ENCODE data around the gene PDLIM4.
A peak's percentile ranks its signal among the peaks of the same experiment; 100 is the strongest.

The PDLIM4 gene

DNA sequence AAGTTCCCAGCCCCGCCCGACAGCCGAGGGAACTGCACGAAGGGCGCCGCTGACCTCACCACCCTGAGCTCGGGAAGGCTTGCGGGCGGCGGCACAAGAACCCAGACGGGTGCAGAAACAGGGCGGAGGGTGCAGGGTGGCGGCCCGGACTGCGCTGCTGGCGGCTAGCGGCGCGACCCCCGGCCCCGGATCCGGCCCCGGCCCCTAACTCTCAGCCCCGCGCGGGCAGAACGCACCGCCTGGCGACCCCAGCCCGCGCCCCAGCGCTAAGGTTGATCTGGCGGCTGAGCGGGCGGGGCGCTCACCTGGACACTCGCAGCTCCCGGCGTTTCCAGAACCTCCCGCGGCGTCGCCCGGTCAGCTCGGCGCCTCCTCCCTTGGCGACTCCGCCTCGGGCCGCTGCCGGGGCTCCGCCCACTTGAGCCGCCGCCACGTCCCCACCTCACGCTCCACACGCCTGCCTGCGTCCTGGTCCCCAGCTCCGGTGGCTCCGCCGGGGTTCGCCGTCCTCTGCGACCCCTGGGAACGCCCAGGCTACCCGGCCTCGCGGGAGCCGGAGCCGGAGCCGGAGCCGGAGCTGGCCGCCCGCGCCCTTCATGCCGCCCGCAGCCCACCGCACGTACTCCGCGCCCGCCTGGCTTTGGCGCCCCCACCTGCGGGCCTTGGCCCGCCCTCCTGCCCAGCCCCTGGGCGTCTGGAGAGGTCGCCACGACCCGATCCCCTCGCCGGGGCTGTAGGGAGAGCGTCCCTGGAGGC, 29.8 kb upstream of the PDLIM4 start, which contains the start of gene P4HA2:
TSS of gene P4HA2 (minus strand) at position 369 of the 756 bp plus-strand sequence. CDS start 9,227 bp downstream, outside the sequence.
- ATAC-seq: peak; percentile 55 to 67

DNA sequence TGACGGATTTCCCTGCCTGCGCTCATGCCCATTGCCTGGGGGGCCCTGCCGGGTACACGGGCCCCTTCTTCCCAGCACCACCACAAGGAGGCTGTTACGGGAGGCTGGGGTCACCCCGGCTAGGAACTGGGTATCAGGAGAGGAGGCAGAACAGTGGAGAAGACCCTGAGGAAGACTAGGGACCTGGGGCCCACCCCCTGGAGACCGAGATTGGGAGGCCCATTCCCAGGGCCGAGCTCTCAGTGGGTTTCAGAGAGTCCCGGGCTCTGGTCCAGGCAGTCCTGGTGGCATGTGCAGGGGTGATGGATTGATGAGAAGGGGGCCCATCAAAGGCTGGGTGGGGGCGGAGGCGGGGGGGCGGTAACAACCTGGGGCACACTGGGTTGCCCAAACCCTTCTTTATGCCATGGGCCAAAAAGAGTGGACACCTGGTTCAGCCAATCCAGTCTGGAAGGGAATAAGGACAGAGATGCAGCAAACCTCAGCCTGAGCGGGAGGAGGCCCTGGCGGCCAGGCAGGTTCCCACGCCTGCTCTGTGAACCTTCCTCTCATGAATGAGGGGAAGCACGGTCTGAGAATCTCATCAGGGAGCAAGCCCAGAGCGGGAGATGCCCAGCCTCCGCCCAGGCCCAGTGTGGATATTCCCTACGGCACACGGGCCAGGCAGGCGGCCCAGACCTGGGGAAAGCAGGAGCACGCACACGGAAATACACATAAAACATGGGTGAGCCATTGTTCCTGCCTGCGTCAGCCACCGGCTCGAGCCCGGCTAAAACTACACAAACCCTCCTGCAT, 29.1 kb upstream of the PDLIM4 start:
- no peak for ATAC-seq

GRCh38 chr5:132229236-132229635, 28.3 kb upstream of the PDLIM4 start:
- no peak for ATAC-seq

- no peak for ATAC-seq
Measured at GRCh38 chr5:132230871-132231270, 26.6 kb upstream of the PDLIM4 start.

DNA sequence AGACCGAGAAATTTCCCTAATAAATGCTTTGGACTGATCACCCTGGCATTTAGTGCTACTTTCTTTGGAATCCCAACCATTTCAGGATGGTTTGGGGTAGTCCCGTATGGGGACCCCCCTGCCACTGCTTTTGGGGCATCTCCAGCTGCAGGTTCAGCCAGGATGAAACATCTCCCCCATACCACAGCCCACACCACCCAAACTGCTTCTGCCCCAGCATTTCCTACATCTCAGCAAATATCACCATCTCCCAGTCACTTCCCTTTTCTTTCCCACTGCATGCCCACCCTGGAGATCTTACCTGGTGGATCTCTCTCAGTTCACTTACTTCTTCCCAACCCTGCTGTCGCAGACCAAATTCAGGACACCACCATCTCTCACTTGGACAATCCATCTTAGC, 25.0 kb upstream of the PDLIM4 start:
- ATAC-seq: no peak

DNA sequence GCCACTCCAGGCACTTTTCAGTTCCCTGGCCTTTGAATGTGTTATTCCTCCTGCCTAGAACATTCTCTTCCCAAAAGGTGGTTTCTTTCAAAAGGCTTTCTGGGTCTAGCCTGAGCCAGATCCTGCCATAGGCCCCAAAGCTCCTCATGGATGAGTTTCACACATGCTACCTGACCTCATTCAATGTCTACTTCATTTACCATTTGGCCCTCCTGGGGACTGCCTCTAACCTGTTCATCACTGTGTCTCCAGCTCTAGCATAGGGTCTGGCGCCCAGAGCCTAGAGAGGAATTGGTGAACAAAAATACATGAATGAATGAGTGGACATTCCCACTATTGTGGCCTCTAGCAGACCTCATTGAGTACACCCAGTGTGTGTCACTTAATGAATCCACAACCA, 24.4 kb upstream of the PDLIM4 start:
- no peak for ATAC-seq

DNA sequence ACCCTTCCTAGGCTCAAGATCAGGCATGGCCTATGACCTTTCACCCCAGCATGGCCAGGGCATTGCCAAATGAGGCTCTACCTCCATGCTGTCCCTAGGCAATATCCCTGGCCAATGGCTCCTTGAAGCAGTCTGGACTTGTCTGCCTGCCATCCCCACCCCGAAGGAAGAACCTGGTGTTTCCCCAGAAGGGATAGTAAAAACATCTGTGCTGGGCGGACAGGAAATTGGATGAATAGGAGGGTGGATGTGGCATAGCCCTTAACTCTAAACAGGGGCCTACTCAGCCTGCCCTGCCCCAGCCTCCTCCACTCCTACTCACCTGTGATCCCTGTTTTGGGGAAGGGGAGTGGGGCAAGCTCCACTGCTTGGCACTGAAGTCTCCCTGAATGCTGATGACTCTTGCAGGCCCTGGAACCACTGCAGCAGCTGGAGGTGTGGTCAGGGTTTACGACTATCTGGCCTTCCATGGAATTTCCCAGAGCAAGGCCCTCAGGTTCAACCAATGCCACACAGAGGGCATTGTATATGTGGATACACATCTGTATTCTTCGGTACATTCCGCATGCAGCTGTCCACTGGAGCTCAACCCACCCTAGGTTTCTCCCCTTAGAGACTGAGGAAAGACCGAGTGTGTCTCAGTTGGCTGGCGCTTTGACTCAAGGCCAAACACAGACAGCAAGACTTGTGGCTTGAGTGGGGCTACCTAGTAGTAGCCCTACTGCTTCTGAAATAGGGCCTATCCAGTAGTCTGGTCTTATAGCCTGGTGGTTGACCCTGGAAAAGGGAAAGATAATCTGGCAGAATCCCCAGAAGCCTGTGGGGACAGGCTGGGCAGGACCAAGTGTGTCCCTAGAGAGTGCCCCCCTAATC, 23.4 kb upstream of the PDLIM4 start:
- no peak for ATAC-seq

GRCh38 chr5:132234684-132235062, 22.8 kb upstream of the PDLIM4 start:
- no peak for ATAC-seq

GRCh38 chr5:132235340-132235739, 22.2 kb upstream of the PDLIM4 start:
- ATAC-seq: no peak

DNA sequence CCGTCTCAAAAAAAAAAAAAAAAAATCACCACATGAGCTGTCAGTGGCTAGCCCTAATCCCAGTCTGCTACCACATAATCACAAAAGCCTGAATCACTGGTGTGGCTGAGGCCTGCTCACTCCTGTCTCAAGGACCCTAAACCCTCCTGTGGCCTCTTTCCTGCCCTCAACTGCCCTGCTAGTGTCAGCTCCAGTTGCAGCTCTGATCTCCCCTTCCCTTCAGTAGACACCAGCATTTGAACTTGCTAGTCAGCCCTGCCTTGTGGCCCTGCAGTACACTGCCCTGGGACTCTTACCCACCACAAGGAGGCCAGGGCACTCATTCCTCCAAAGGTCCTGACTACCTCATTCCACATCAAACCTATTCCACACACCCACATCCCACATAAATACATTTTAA, 20.4 kb upstream of the PDLIM4 start:
- no peak for ATAC-seq

GRCh38 chr5:132237670-132238069, 19.8 kb upstream of the PDLIM4 start:
- no peak for ATAC-seq

- ATAC-seq: peak; percentile 46 to 71
Measured at GRCh38 chr5:132238169-132238744, 19.2 kb upstream of the PDLIM4 start.

GRCh38 chr5:132238901-132239500, 18.5 kb upstream of the PDLIM4 start:
- ATAC-seq: no peak

- ATAC-seq: no peak
Measured at GRCh38 chr5:132239776-132240175, 17.7 kb upstream of the PDLIM4 start.

- no peak for ATAC-seq
Measured at GRCh38 chr5:132243366-132243977, 14.0 kb upstream of the PDLIM4 start.

DNA sequence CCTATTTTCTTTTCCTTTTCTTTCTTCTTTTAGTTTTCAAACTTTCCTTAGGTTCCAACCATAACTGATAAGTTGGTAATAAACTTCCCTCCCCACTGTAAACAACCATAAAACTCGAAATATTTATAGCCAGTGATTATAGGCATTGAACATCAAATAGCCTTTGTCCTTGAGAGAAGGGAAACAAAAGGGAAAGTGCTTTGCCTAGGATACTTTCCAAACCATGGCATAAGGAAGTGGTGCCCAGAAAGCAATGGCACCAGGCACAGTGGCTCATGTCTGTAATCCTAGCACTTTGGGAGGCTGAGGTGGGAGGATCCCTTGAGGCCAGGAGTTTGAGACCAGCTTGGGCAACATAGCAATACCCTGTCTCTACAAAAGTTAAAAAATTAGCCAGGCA, 11.9 kb upstream of the PDLIM4 start:
- ATAC-seq: no peak

- no peak for ATAC-seq
Measured at GRCh38 chr5:132246806-132247205, 10.7 kb upstream of the PDLIM4 start.

DNA sequence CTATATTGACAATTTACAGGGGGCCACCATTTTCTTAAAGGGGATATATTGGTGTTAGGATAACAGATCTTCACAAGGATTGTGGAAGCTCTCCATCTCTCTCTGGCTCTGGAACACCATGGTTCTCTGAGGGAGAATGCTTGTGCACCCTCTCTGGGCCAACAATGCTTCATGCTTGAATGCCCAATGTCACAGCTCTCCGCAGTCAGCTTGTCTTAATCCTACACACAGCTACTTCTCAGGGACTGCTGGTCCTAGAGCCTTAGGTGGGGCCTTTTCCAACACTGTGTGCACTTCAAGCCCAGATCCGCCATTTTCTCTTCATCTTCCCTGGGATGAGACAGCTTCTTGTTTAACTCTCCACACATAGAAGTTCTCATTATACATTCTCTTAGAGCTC, 6.9 kb upstream of the PDLIM4 start:
- ATAC-seq: no peak

- ATAC-seq: no peak
Measured at GRCh38 chr5:132251220-132251725, 6.2 kb upstream of the PDLIM4 start.

DNA sequence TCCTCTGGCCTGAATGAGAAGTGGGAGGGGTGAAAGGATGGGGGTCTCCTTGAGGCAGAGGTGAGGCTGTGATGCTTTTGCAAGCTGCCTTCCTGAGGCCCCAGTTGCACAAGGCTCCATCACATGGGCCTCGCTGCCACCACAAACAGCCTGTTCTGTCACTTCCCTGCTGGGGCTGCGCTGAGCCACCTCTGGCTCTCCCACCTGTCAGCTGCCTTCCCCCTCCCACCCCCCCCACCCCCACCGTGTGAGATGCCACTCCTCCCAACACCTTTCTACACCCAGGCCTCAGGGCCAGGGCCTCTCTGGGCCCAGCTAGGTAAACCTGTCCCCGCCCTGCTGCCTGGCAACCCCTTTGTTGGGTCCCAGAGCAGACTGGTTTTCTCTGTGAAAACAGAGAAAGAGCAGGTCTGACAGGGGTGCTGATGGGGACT, 4.5 kb upstream of the PDLIM4 start:
- ATAC-seq: no peak
